Testis (tissue), 3 donors: ENCODE data around the gene TSGA10IP. TPM values are rescaled to one million over a fixed set of nuclear protein-coding genes. Genes with fewer than 3 reads are reported as not detected.

Experiments
- DNase-seq: peaks from one replicate; pipeline ENCODE4 v3.0.0-alpha.2; 2019
- H3K27ac ChIP-seq, 2 donors: fragments of 200-600 bp; sonication (generic); one replicate each; pipeline ENCODE4 v1.5.1; 2019
- H3K27me3 ChIP-seq: fragments of 200-600 bp; sonication (generic); one replicate; pipeline ENCODE4 v1.5.1; 2019
- H3K36me3 ChIP-seq: fragments of 200-600 bp; sonication (generic); one replicate; pipeline ENCODE4 v1.5.1; 2017; ENCODE audit warnings: low read depth; ENCODE audit errors: missing control alignments
- H3K4me1 ChIP-seq: fragments of 200-600 bp; sonication (generic); one replicate; pipeline ENCODE4 v1.5.1; 2019
- H3K4me3 ChIP-seq, 2 donors: fragments of 200-600 bp; sonication (generic); one replicate each; pipeline ENCODE4 v1.5.1; 2017 to 2019
- H3K9me3 ChIP-seq: fragments of 200-600 bp; sonication (generic); one replicate; pipeline ENCODE4 v1.5.1; 2017
- POLR2A ChIP-seq: fragments of 450-650 bp; IDR thresholded peaks from one replicate; pipeline ENCODE4 v1.6.1; 2017; ENCODE audit warnings: antibody characterized with exemption, mild to moderate bottlenecking, moderate library complexity
- WGBS, 2 donors: methylation state at CpG; one replicate each; pipeline ENCODE4 v1.1.5; 2018; 5-methylcytosine and 5-hydroxymethylcytosine counted together
- intact Hi-C: fragments of 100-400 bp; cut with DNase I; formaldehyde crosslinking; loops from one replicate; pipeline ENCODE4 v1.15.1; 2023; ENCODE audit warnings: low total_unique reads
- polyA plus RNA-seq: library from polyadenylated mRNA; stranded (reverse); fragments of 350-450 nt; fragmentation: Illumina TruSeq; extraction: RNeasy Lipid Tissue Mini Kit (QIAGEN cat#74804); gene quantifications from one replicate; pipeline ENCODE4 v1.2.3, GENCODE V29; 2014; ENCODE audit warnings: low read depth, low replicate concordance; ENCODE audit not compliant: insufficient read depth
- total RNA-seq, 2 donors: library from RNA; depleted of rRNA; stranded (reverse); fragments of >200 nt; gene quantifications; one replicate each; pipeline ENCODE4 v1.2.3, GENCODE V29; 2016
- TF ChIP-seq, protein P1 (sequence below), 3 experiments: fragments of 450-650 bp in 2 of 3; fragments of 200-600 bp in 1 of 3; sonication (generic) in 1 of 3; IDR thresholded peaks; one replicate each; pipeline ENCODE4 v1.5.1; 2016 to 2019; ENCODE audit warnings: antibody characterized with exemption in 3 of 3, mild to moderate bottlenecking in 2 of 3, moderate library complexity in 1 of 3

The TSGA10IP gene
- total and polyA plus RNA-seq, 3 donors from 2014 or later, result 5.4 to 17.8 (median 5.5) TPM

DNA sequence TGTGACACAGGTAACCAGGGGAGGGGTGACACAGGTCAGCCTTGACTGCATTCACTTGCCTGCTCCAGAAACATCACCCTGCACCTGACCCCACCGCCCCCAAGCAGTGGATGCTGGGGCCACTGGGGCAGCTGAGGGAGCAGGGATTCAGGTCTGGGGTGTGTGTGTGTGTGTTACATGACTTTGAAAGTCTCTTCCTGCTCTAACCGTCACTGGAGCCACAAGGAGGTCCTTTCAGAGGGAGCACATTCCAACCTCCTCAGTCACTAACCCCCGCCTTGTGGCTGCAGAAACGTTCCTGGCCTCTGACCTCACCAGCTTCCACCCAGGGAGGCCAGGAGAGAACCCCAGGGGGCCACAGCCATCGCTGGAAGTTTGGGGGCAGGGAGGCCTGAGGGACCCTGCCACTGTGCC lies 42.2 kb upstream of the TSGA10IP start:
- H3K4me3 ChIP-seq, result no peak overlapping the region
- H3K36me3 ChIP-seq, result no peaks in the 10 kb centered on the region
- WGBS, 2 donors, result 51 to 57% methylated on average over 3 to 4 of the region's 5 CpGs
- no peaks in the 10 kb centered on the region for H3K27me3 ChIP-seq
- TF ChIP-seq, protein P1, sequence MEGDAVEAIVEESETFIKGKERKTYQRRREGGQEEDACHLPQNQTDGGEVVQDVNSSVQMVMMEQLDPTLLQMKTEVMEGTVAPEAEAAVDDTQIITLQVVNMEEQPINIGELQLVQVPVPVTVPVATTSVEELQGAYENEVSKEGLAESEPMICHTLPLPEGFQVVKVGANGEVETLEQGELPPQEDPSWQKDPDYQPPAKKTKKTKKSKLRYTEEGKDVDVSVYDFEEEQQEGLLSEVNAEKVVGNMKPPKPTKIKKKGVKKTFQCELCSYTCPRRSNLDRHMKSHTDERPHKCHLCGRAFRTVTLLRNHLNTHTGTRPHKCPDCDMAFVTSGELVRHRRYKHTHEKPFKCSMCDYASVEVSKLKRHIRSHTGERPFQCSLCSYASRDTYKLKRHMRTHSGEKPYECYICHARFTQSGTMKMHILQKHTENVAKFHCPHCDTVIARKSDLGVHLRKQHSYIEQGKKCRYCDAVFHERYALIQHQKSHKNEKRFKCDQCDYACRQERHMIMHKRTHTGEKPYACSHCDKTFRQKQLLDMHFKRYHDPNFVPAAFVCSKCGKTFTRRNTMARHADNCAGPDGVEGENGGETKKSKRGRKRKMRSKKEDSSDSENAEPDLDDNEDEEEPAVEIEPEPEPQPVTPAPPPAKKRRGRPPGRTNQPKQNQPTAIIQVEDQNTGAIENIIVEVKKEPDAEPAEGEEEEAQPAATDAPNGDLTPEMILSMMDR (IDR thresholded peaks at IDR 0.05), result no peak
- TF ChIP-seq POLR2A, result no peak
- DNase-seq, result no peak
- intact Hi-C loops, result no loop called here
- H3K4me1 ChIP-seq, result peaks cover 8% of the 10 kb centered on the region
- no peaks in the 10 kb centered on the region for H3K9me3 ChIP-seq
- no peak overlapping the region for H3K27ac ChIP-seq

DNA sequence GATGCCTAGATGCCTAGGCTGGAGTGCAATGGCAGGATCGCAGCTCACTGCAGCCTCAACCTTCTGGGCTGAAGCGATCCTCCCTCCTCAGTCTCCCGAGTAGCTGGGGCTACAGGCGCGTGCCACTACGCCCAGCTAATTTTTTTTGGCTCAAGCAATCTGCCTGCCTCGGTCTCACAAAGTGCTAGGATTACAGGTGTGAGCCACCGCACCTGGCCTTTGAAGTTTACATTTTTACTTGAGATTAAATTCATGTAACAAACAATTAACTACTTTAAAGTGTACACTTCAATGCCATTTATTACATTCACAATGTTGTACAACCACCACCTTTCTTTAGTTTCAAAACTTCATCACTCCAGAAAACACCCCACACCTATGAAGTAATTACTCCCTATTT lies 41.6 kb upstream of the TSGA10IP start:
- TF ChIP-seq POLR2A, result no peak
- TF ChIP-seq, protein P1 (IDR thresholded peaks at IDR 0.05), result no peak
- Histone ChIP-seq H3K4me3 (no peak overlapping the region), H3K27ac (no peak overlapping the region), H3K36me3 (no peaks in the 10 kb centered on the region), H3K27me3 (no peaks in the 10 kb centered on the region), H3K9me3 (no peaks in the 10 kb centered on the region), H3K4me1 (peaks cover 8% of the 10 kb centered on the region)
- intact Hi-C loops, result no loop called here
- DNase-seq, result no peak
- 85 to 88% methylated on average over 8 of the region's 8 CpGs for WGBS, 2 donors

DNA sequence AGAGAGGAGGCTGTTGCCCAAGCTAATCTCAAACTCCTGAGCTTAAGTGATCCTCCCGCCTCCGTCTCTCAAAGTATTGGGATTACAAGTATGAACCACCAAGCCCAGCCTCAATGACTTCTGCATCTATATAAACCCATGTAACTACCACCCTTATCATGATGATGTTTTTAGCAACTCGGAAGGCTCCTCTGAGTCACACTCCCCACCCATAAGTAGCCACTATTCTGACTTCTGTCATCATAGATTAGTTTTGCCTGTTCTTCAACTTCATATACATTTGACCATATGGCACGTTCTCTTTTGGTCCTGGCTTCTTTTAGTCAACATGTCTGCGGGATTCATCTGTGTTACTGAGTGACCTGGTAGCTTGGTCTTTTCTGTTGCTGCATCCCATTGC lies 38.7 kb upstream of the TSGA10IP start:
- Histone ChIP-seq H3K4me3 (no peak overlapping the region), H3K36me3 (no peaks in the 10 kb centered on the region), H3K27me3 (no peaks in the 10 kb centered on the region), H3K9me3 (no peaks in the 10 kb centered on the region), H3K27ac (no peak overlapping the region), H3K4me1 (peaks cover 4% of the 10 kb centered on the region)
- no peak for DNase-seq
- TF ChIP-seq, protein P1 (IDR thresholded peaks at IDR 0.05), result no peak
- TF ChIP-seq POLR2A, result no peak
- intact Hi-C loops, result no loop called here
- 91 to 92% methylated on average over 5 of the region's 5 CpGs for WGBS, 2 donors

DNA sequence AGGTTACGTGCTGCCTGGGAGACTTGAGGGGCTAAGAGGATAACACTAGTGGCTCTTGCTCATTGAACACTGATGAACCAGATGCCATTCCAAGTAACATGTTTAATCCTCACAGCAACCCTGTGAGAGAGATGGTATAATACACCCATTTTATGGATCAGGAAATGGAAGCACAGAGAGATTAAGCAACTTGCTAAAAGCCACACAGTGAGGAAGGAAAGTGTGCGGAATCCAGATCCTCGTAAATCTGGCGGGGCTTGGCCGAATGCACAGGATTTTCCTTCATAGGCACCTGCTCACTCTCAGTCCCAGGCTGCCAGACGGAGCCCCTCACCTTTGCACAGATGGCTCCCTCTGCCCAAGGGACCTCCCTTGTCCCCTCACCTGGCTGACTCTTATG lies 37.4 kb upstream of the TSGA10IP start:
- Histone ChIP-seq H3K4me1 (peaks cover 10% of the 10 kb centered on the region), H3K9me3 (no peaks in the 10 kb centered on the region), H3K4me3 (no peak overlapping the region), H3K27me3 (no peaks in the 10 kb centered on the region), H3K36me3 (no peaks in the 10 kb centered on the region), H3K27ac (no peak overlapping the region)
- no peak for DNase-seq
- 89 to 90% methylated on average over 6 of the region's 6 CpGs for WGBS, 2 donors
- intact Hi-C loops, result no loop called here
- TF ChIP-seq, protein P1 (IDR thresholded peaks at IDR 0.05), result no peak
- no peak for TF ChIP-seq POLR2A

DNA sequence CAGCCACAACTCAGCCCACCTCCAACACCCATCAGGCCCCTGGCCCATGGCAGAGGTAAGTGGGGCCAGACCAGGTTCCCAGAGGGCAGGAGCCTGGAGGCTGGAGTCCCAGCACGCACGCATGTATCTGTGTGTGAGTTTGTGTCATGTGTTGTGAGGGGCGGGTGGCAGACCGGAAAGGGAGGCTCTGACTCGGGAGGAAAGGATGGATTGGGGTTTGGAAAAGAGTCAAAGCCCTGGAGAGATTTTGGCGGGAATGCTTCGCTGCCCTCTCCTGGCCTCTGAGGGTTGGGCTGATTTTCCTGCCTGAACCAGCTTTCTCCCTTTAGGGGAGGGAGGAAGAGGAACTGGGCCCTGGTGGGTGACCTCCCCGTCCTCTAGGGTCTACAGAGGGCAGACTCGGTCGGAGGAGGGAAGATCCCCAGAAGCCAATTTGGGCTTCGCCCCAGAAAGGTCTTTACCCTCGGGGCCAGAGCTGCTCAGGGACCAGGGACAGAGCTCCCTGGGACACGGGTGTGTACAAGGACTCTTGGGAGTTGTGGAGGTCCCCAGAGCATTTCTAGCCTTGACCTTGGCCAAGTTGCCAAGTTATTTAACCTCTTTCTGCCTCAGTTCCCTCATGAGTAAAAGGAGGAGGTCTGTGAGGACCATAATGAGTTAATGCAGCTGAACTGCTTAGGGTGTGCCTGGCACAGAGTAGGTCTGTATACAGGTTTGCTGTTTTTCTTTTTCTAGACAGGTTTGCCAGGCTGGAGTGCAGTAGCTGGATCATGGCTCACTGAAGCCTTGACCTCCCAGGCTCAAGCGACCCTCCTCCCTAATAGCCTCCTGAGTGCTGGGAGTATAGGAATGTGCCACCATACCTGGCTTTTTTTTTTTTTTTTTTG lies 33.4 kb upstream of the TSGA10IP start:
- intact Hi-C loops, result no loop called here
- peak; percentile 53 for DNase-seq
- H3K27me3 ChIP-seq, result no peaks in the 10 kb centered on the region
- H3K9me3 ChIP-seq, result no peaks in the 10 kb centered on the region
- TF ChIP-seq POLR2A, result no peak
- TF ChIP-seq, protein P1 (IDR thresholded peaks at IDR 0.05), result peak in 1 of 3 experiments; percentile 19
- H3K27ac ChIP-seq, result no peak overlapping the region
- H3K36me3 ChIP-seq, result no peaks in the 10 kb centered on the region
- WGBS, 2 donors, result 32 to 35% methylated on average over 8 to 14 of the region's 14 CpGs
- peaks cover 30% of the 10 kb centered on the region for H3K4me1 ChIP-seq
- no peak overlapping the region for H3K4me3 ChIP-seq
